A549 treated with CORT108297 at 1 μM for 4 hours (cell line): ENCODE measurements around the gene CUL4A. TPM values are rescaled to one million over a fixed set of nuclear protein-coding genes. Genes with fewer than 3 reads are reported as not detected.

Experiments used
- total RNA-seq: library from RNA; stranded (reverse); fragments of 200-300 nt; extraction: Qiagen RNA extraction; gene quantifications from 5 replicates; pipeline ENCODE4 v1.2.3, GENCODE V29; 2022

Gene CUL4A
- 52.0 to 57.4 TPM (median 55.5 TPM) in 5 replicates for total RNA-seq

GRCh38 chr13:113209336-113209758, at the start of gene CUL4A:
TSS of gene CUL4A (plus strand) at chr13:113209613. CDS start at chr13:113209628, 15 bp downstream.

GRCh38 chr13:113208421-113209335, 735 bp upstream of the CUL4A start, which contains the start of gene PCID2:
TSS of gene PCID2 (minus strand) at chr13:113208669. CDS start at chr13:113208634, 35 bp downstream.

GRCh38 chr13:113296823-113297369, 87.5 kb downstream of the CUL4A start, which contains the start of gene LAMP1:
TSS of gene LAMP1 (plus strand) at chr13:113297239. CDS start at chr13:113297435, 196 bp downstream.

Other genes with a start within 250 kb of the CUL4A start
- gene MCF2L, start 240.4 kb upstream of the CUL4A start, total RNA-seq = 0.27 to 0.61 TPM (median 0.37 TPM) in 5 replicates
- gene F7, start 103.8 kb upstream of the CUL4A start, total RNA-seq = 0.07 to 0.15 TPM (median 0.10 TPM) in 4 of 5 replicates, not detected in the other
- not detected in 5 replicates for gene F10, start 86.8 kb upstream of the CUL4A start, total RNA-seq
- gene PROZ, start 51.0 kb upstream of the CUL4A start, total RNA-seq = not detected in 5 replicates
- 39.3 to 44.6 TPM (median 43.1 TPM) in 5 replicates for gene PCID2, start 944 bp upstream of the CUL4A start, total RNA-seq
- 72.2 to 95.3 TPM (median 89.7 TPM) in 5 replicates for gene LAMP1, start 87.6 kb downstream of the CUL4A start, total RNA-seq
- 1.2 to 2.1 TPM (median 1.8 TPM) in 5 replicates for gene GRTP1, start 154.5 kb downstream of the CUL4A start, total RNA-seq
- 12.2 to 15.5 TPM (median 12.9 TPM) in 5 replicates for gene ADPRHL1, start 243.9 kb downstream of the CUL4A start, total RNA-seq